B cell (primary cell): ENCODE data around the gene PHRF1.

Experiments used
- EZH2 ChIP-seq: IDR thresholded peaks from 2 replicates; pipeline ENCODE4 v1.6.1; 2012; ENCODE audit warnings: borderline replicate concordance, low read depth, mild to moderate bottlenecking, moderate library complexity, low read length; ENCODE audit not compliant: insufficient read depth, poor library complexity, severe bottlenecking
- TF ChIP-seq, protein P1 (sequence below): fragments of 200-600 bp; IDR thresholded peaks from one replicate; pipeline ENCODE4 v1.8.0; 2022; ENCODE audit warnings: antibody characterized with exemption, mild to moderate bottlenecking

DNA sequence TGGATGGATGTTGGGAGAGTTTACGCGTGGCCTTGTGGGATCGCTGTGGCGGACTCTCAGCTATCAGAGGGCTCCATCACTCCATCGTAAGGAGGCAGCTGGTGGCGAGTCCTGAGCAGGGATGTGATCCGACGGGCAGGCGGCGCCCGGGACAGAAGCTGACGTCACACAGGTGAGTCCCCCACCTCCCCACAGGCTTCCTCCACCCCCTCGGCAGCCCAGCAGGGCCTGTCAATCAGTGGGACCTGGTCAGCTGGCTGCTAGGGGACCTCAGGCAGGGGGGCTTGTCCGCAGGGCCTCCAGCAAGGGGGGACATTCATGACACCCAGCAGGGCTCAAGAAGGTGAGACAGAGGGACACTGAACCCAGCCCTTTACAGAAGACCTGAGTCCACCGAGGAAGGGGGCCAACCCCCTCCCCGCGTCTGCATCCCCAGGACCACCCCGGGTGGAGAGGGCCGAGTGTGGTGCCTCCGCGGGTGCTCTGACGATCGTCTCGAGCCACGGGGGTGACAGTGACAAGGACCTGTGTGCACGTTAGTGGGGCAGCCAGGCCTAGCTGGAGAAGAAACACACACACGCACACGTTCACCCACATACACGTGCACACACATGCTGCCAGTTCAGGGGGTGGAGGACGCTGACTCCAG, 48.0 kb upstream of the PHRF1 start:
- TF ChIP-seq, protein P1, sequence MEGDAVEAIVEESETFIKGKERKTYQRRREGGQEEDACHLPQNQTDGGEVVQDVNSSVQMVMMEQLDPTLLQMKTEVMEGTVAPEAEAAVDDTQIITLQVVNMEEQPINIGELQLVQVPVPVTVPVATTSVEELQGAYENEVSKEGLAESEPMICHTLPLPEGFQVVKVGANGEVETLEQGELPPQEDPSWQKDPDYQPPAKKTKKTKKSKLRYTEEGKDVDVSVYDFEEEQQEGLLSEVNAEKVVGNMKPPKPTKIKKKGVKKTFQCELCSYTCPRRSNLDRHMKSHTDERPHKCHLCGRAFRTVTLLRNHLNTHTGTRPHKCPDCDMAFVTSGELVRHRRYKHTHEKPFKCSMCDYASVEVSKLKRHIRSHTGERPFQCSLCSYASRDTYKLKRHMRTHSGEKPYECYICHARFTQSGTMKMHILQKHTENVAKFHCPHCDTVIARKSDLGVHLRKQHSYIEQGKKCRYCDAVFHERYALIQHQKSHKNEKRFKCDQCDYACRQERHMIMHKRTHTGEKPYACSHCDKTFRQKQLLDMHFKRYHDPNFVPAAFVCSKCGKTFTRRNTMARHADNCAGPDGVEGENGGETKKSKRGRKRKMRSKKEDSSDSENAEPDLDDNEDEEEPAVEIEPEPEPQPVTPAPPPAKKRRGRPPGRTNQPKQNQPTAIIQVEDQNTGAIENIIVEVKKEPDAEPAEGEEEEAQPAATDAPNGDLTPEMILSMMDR, result no peak
- TF ChIP-seq EZH2, result no peak
